Jurkat, Clone E6-1 (cell line): ENCODE measurements around the gene GSG1L.
"Not testable (repeated sequence)": the region's sequence is repeated elsewhere in the genome, so short reads cannot be mapped to it uniquely, and the experiment has no call there.

ENCODE experiments used
- DNase-seq: peaks from one replicate; pipeline ENCODE4 v3.0.0-alpha.2; 2011; ENCODE audit warnings: low read depth, low spot score
- H3K4me3 ChIP-seq: 2 replicates; pipeline ENCODE4 v1.5.1; 2011; ENCODE audit warnings: mild to moderate bottlenecking, low read length, control low read depth, moderate library complexity

Gene GSG1L

GRCh38 chr16:27999687-28000086, 63.8 kb downstream of the GSG1L start:
- H3K4me3 ChIP-seq = no peak overlapping the region
- DNase-seq = no peak

- H3K4me3 ChIP-seq = no peak overlapping the region
- DNase-seq = no peak
These were observed 68.1 kb downstream of the GSG1L start for GRCh38 chr16:27995378-27995777.

- no peak overlapping the region for H3K4me3 ChIP-seq
- DNase-seq = no peak
These were observed 68.8 kb downstream of the GSG1L start for GRCh38 chr16:27994686-27995085.

GRCh38 chr16:27993587-27993986, 69.9 kb downstream of the GSG1L start:
- no peak overlapping the region for H3K4me3 ChIP-seq
- no peak for DNase-seq

DNA sequence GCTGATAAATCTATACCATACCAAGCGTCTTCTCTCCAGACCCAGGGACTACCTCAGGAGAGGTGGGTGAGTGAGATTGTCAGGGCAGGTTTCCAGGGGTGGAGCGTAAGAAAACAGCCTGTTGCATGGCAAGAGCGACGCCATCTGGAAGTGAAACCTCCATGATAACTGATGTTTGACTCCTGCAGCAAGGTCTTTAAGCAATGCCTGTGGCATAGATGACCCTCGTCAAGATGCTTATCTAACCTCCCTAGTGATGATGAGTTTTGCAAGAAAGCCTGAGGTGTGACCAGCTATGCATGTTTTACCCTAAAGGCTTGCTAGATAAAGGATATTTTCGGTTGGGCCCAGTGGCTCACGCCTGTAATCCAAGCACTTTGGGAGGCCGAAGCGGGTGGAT, 71.6 kb downstream of the GSG1L start:
- no peak for DNase-seq
- H3K4me3 ChIP-seq = no peak overlapping the region

DNA sequence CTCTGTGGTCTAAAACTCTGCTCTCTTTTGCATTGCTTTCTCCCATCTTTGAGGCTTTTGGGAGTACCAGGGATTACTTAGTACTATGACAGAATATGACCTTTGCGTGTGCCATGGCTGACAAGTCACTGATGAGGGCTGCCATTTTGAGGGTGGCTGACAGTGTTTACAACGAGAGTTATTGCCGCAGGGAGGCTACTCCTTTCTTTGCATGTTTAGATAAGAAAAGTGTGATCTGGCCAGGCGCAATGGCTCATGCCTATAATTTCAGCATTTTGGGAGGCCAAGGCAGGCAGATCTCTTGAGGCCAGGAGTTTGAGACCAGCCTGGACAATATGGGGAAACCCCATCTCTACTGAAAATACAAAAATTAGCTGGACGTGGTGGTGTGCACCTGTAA, 77.5 kb downstream of the GSG1L start:
- DNase-seq = no peak
- H3K4me3 ChIP-seq = no peak overlapping the region

- DNase-seq = no peak
- no peak overlapping the region for H3K4me3 ChIP-seq
These were observed 79.4 kb downstream of the GSG1L start for GRCh38 chr16:27984121-27984520.

GRCh38 chr16:27983244-27983643, 80.3 kb downstream of the GSG1L start:
- H3K4me3 ChIP-seq = no peak overlapping the region
- no peak for DNase-seq

- DNase-seq = peak; percentile 37
- no peak overlapping the region for H3K4me3 ChIP-seq
These were observed 81.3 kb downstream of the GSG1L start for GRCh38 chr16:27982184-27982583.

GRCh38 chr16:27980919-27981700, 82.4 kb downstream of the GSG1L start:
- no peak overlapping the region for H3K4me3 ChIP-seq
- no peak for DNase-seq

- H3K4me3 ChIP-seq = no peak overlapping the region
- no peak for DNase-seq
These were observed 83.3 kb downstream of the GSG1L start for GRCh38 chr16:27980076-27980775.

DNA sequence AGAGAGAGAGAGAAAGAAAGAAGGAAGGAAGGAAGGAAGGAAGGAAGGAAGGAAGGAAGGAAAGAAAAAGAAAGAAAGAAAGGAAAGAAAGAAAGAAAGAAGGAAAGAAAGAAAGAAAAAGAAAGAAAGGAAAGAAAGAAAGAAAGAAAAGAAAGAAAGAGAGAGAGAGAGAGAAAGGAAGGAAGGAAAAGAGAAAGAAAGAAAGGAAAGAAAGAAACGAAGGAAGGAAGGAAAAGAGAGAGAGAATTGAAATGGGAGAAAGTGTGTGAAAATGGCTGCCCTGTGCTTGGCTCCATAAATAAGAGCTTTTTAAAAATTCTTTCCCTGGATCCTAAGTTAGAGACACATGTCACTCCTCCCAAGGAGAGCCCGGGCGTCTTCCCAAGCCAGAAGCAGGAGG, 83.8 kb downstream of the GSG1L start:
- H3K4me3 ChIP-seq, DNase-seq: not testable (repeated sequence)

- no peak overlapping the region for H3K4me3 ChIP-seq
- DNase-seq = no peak
These were observed 84.6 kb downstream of the GSG1L start for GRCh38 chr16:27978876-27979275.

- DNase-seq = no peak
- H3K4me3 ChIP-seq = no peak overlapping the region
These were observed 85.5 kb downstream of the GSG1L start for GRCh38 chr16:27977966-27978365.

DNA sequence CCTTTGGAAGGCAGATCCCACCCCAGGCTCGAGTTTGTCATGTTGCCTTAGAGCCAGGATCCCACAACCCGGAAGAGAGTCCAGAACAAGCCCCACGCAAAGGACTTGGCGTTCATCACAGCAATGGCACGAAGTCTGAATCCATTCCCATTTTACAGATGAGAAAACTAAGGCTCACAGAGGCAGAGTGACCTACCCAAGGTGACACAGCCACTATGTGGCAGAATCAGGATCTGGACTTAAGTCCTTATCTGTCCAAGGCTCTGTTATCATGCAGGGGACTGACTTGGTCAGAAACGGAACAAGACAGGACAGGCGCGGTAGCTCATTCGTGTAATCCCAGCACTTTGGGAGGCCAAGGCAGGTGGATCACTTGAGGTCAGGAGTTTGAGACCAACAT, 86.5 kb downstream of the GSG1L start:
- DNase-seq = no peak

GRCh38 chr16:27974896-27975540, 88.5 kb downstream of the GSG1L start:
- H3K4me3 ChIP-seq = no peak overlapping the region

More for the DNA sequence above, 86.5 kb downstream of the GSG1L start:
- H3K4me3 ChIP-seq = no peak overlapping the region

GRCh38 chr16:27973678-27974077, 89.8 kb downstream of the GSG1L start:
- no peak for DNase-seq
- H3K4me3 ChIP-seq = no peak overlapping the region

More at GRCh38 chr16:27974896-27975540, 88.5 kb downstream of the GSG1L start:
- DNase-seq = no peak

- peak; percentile 64 for DNase-seq
- H3K4me3 ChIP-seq = no peak overlapping the region
These were observed 91.0 kb downstream of the GSG1L start for GRCh38 chr16:27972500-27972899.

DNA sequence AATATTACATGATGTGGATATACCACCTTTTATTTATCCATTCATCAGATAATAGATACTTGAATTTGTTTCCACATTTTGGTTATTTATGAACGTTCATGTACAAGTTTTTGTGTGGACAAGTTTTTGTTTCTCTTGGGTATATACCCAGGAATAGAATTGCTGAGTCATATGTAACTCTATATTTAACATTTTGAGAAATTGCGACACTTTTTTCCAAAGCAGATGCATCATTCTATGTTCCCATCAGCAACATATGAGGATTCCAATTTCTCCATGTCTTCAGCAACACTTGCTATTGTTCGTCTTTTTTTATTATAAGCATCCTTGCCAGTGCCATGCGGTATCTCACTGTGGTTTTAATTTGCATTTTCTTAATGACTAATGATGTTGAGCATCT, 93.9 kb downstream of the GSG1L start:
- H3K4me3 ChIP-seq = no peak overlapping the region
- DNase-seq = no peak

GRCh38 chr16:27967169-27967568, 96.3 kb downstream of the GSG1L start:
- DNase-seq = peak; percentile 37
- H3K4me3 ChIP-seq = no peak overlapping the region
